H54 (cell line): ENCODE measurements around the gene MFN2.
"Not testable (repeated sequence)": the region's sequence is repeated elsewhere in the genome, so short reads cannot be mapped to it uniquely, and the experiment has no call there.

ENCODE experiments used
- DNase-seq: peaks from one replicate; pipeline ENCODE4 v3.0.0; 2011; ENCODE audit warnings: low spot score, mixed read lengths; ENCODE audit not compliant: insufficient read length
- FAIRE-seq: peaks from 3 replicates; lab custom pipeline; 2011; peaks lifted over from hg19 to GRCh38; lab: Jason Lieb, UNC
- POLR2A ChIP-seq: IDR thresholded peaks from 2 replicates; pipeline ENCODE4 v1.6.1; 2011; ENCODE audit warnings: low read depth, mild to moderate bottlenecking, low read length

MFN2 gene

GRCh38 chr1:12031039-12031980 lies 51.1 kb downstream of the MFN2 start:
- no peak for TF ChIP-seq POLR2A
- no peak for FAIRE-seq
- DNase-seq, result no peak

- FAIRE-seq, result no peak
- no peak for DNase-seq
- no peak for TF ChIP-seq POLR2A
Measured at GRCh38 chr1:12032161-12032621, 51.9 kb downstream of the MFN2 start.

- not testable (repeated sequence) for DNase-seq, FAIRE-seq
Measured at GRCh38 chr1:12033441-12033840, 53.2 kb downstream of the MFN2 start.

GRCh38 chr1:12034381-12034801 lies 54.1 kb downstream of the MFN2 start:
- FAIRE-seq (no peak), DNase-seq (no peak)
- no peak for TF ChIP-seq POLR2A

GRCh38 chr1:12035312-12035711 lies 55.1 kb downstream of the MFN2 start:
- FAIRE-seq (no peak), DNase-seq (no peak)
- no peak for TF ChIP-seq POLR2A

- DNase-seq (no peak), FAIRE-seq (no peak)
- no peak for TF ChIP-seq POLR2A
Measured at GRCh38 chr1:12037486-12038355, 57.5 kb downstream of the MFN2 start.

- FAIRE-seq (no peak), DNase-seq (no peak)
- TF ChIP-seq POLR2A, result no peak
Measured at GRCh38 chr1:12038356-12039163, 58.3 kb downstream of the MFN2 start.

GRCh38 chr1:12039164-12039525 lies 58.9 kb downstream of the MFN2 start:
- no peak for DNase-seq
- TF ChIP-seq POLR2A, result no peak
- FAIRE-seq, result no peak

- not testable (repeated sequence) for DNase-seq, FAIRE-seq
Measured at GRCh38 chr1:12039824-12040456, 59.7 kb downstream of the MFN2 start.

GRCh38 chr1:12040457-12041051 lies 60.3 kb downstream of the MFN2 start:
- no peak for TF ChIP-seq POLR2A
- DNase-seq, result peak; percentile 76
- FAIRE-seq, result peak; percentile 64

GRCh38 chr1:12044187-12044877 lies 64.1 kb downstream of the MFN2 start:
- DNase-seq, FAIRE-seq: not testable (repeated sequence)

GRCh38 chr1:12046749-12047119 lies 66.5 kb downstream of the MFN2 start:
- no peak for DNase-seq
- TF ChIP-seq POLR2A, result no peak
- no peak for FAIRE-seq
